Transverse colon (tissue), 4 donors: ENCODE measurements around the gene CPNE1. TPM values are rescaled to one million over a fixed set of nuclear protein-coding genes. Genes with fewer than 3 reads are reported as not detected.

Experiments
- DNase-seq: peaks from one replicate; pipeline ENCODE4 v3.0.0-alpha.2; 2019
- H3K27ac ChIP-seq, 4 donors: fragments of 200-600 bp; sonication (generic); 2 replicates each; pipeline ENCODE4 v1.5.1; 2016 to 2018; ENCODE audit warnings: inconsistent platforms in 4 of 4
- H3K27me3 ChIP-seq: fragments of 200-600 bp; sonication (generic); 2 replicates; pipeline ENCODE4 v1.5.1; 2017; ENCODE audit warnings: inconsistent platforms
- H3K36me3 ChIP-seq, 4 donors: fragments of 200-600 bp; sonication (generic); 2 replicates each; pipeline ENCODE4 v1.5.1; 2017 to 2019; ENCODE audit warnings: inconsistent platforms in 4 of 4
- H3K4me1 ChIP-seq, 4 donors: fragments of 200-600 bp; sonication (generic); 2 replicates each; pipeline ENCODE4 v1.5.1; 2017 to 2020; ENCODE audit warnings: inconsistent platforms in 4 of 4
- H3K4me3 ChIP-seq, 4 donors: fragments of 200-600 bp; sonication (generic); 1 replicate in 1 of 4; 2 replicates in 3 of 4; pipeline versions ENCODE4 v1.5.1 to v1.6.1; 2017 to 2019; ENCODE audit warnings: inconsistent platforms in 4 of 4
- H3K9me3 ChIP-seq, 2 donors: fragments of 200-600 bp; sonication (generic); 2 replicates each; pipeline ENCODE4 v1.5.1; 2017 to 2019; ENCODE audit warnings: inconsistent platforms in 2 of 2
- EP300 ChIP-seq: sonication (generic); formaldehyde crosslinking; IDR thresholded peaks from one replicate; pipeline ENCODE4 v1.6.1; 2017; ENCODE audit warnings: antibody characterized with exemption, low read depth
- POLR2A ChIP-seq: fragments of 450-650 bp; IDR thresholded peaks from one replicate; pipeline ENCODE4 v1.6.1; 2016; ENCODE audit warnings: antibody characterized with exemption, mild to moderate bottlenecking, moderate library complexity
- POLR2AphosphoS5 ChIP-seq, 3 donors: sonication (generic); formaldehyde crosslinking; IDR thresholded peaks; one replicate each; pipeline ENCODE4 v1.6.1; 2016; ENCODE audit warnings: antibody characterized with exemption in 3 of 3
- WGBS, 2 donors: methylation state at CpG; one replicate each; pipeline ENCODE4 v1.1.5; 2018; ENCODE audit warnings: low coverage in 1 of 2; 5-methylcytosine and 5-hydroxymethylcytosine counted together
- in situ Hi-C, 4 donors: fragments of 200-750 bp; cut with MboI; loops; one replicate each; pipeline versions ENCODE4 v1.15.0 to v1.15.1; 2017; ENCODE audit warnings: low sequenced_read_pairs in 3 of 4, low pct_ligation_motif_present in 1 of 4, low pct_unique_long_range_greater_than_20kb in 1 of 4
- intact Hi-C: fragments of 100-400 bp; cut with DNase I; formaldehyde crosslinking; loops from one replicate; pipeline ENCODE4 v1.15.1; 2023; ENCODE audit warnings: low total_unique reads
- total RNA-seq, 4 donors: library from RNA; depleted of rRNA; stranded (reverse); fragments of >200 nt; gene quantifications; one replicate each; pipeline ENCODE4 v1.1.0, GENCODE V29; 2016
- TF ChIP-seq, protein P1 (sequence below), 5 experiments: fragments of 200-600 bp in 3 of 5; fragments of 450-650 bp in 2 of 5; sonication (generic) in 3 of 5; IDR thresholded peaks; 1 replicate in 2 of 5; 2 replicates in 3 of 5; pipeline ENCODE4 v1.5.1; 2016 to 2017; ENCODE audit warnings: antibody characterized with exemption in 5 of 5, inconsistent platforms in 3 of 5, mild to moderate bottlenecking in 2 of 5, moderate library complexity in 1 of 5

The CPNE1 gene
- total RNA-seq, 4 donors from 2014 or later = 67.7 to 225 (median 132) TPM

GRCh38 chr20:35653430-35653734 is 11.3 kb downstream of the CPNE1 start:
- DNase-seq = no peak
- no peak overlapping the region for H3K4me3 ChIP-seq
- H3K4me1 ChIP-seq = peaks cover 5 to 68% (median 34%) of the 10 kb centered on the region in 4 donors
- intact Hi-C loops = no loop called here
- no peaks in the 10 kb centered on the region for H3K9me3 ChIP-seq
- 95% methylated on average over 3 of the region's 3 CpGs; no CpG with 5 or more reads in 1 of the 2 donors for WGBS, 2 donors
- H3K27ac ChIP-seq = no peak overlapping the region
- in situ Hi-C loops = no loop called here
- no peaks in the 10 kb centered on the region for H3K27me3 ChIP-seq
- TF ChIP-seq, protein P1, sequence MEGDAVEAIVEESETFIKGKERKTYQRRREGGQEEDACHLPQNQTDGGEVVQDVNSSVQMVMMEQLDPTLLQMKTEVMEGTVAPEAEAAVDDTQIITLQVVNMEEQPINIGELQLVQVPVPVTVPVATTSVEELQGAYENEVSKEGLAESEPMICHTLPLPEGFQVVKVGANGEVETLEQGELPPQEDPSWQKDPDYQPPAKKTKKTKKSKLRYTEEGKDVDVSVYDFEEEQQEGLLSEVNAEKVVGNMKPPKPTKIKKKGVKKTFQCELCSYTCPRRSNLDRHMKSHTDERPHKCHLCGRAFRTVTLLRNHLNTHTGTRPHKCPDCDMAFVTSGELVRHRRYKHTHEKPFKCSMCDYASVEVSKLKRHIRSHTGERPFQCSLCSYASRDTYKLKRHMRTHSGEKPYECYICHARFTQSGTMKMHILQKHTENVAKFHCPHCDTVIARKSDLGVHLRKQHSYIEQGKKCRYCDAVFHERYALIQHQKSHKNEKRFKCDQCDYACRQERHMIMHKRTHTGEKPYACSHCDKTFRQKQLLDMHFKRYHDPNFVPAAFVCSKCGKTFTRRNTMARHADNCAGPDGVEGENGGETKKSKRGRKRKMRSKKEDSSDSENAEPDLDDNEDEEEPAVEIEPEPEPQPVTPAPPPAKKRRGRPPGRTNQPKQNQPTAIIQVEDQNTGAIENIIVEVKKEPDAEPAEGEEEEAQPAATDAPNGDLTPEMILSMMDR (IDR thresholded peaks at IDR 0.05) = no peak
- TF ChIP-seq EP300 = no peak
- TF ChIP-seq POLR2A = no peak
- TF ChIP-seq POLR2AphosphoS5 (IDR thresholded peaks at IDR 0.05) = no peak
- peaks cover 0 to 21% (median 8%) of the 10 kb centered on the region in 4 donors for H3K36me3 ChIP-seq

- peaks cover 0 to 21% (median 8%) of the 10 kb centered on the region in 4 donors for H3K36me3 ChIP-seq
- no peak for TF ChIP-seq POLR2AphosphoS5 (IDR thresholded peaks at IDR 0.05)
- no peak for TF ChIP-seq EP300
- no peak for TF ChIP-seq POLR2A
- TF ChIP-seq, protein P1 (IDR thresholded peaks at IDR 0.05) = no peak
- in situ Hi-C loops = no loop called here
- WGBS, 2 donors = 98% methylated on average over 13 of the region's 13 CpGs; no CpG with 5 or more reads in 1 of the 2 donors
- no peak overlapping the region for H3K27ac ChIP-seq
- H3K27me3 ChIP-seq = no peaks in the 10 kb centered on the region
- intact Hi-C loops = no loop called here
- peaks cover 5 to 68% (median 32%) of the 10 kb centered on the region in 4 donors for H3K4me1 ChIP-seq
- H3K9me3 ChIP-seq = no peaks in the 10 kb centered on the region
- no peak for DNase-seq
- no peak overlapping the region for H3K4me3 ChIP-seq
Measured at GRCh38 chr20:35652641-35653429, 11.9 kb downstream of the CPNE1 start.

GRCh38 chr20:35651958-35652357 is 12.7 kb downstream of the CPNE1 start:
- Histone ChIP-seq H3K36me3 (peaks cover 0 to 21% (median 8%) of the 10 kb centered on the region in 4 donors), H3K27me3 (no peaks in the 10 kb centered on the region), H3K27ac (no peak overlapping the region), H3K9me3 (no peaks in the 10 kb centered on the region), H3K4me3 (no peak overlapping the region), H3K4me1 (peaks cover 0 to 60% (median 23%) of the 10 kb centered on the region in 4 donors)
- in situ Hi-C loops (no loop called here), intact Hi-C loops (no loop called here)
- TF ChIP-seq POLR2AphosphoS5 (IDR thresholded peaks at IDR 0.05) (no peak), EP300 (no peak), POLR2A (no peak)
- TF ChIP-seq, protein P1 (IDR thresholded peaks at IDR 0.05) = no peak
- DNase-seq = no peak

GRCh38 chr20:35650632-35651031 is 14.1 kb downstream of the CPNE1 start:
- Histone ChIP-seq H3K27me3 (no peaks in the 10 kb centered on the region), H3K9me3 (no peaks in the 10 kb centered on the region), H3K27ac (peak overlapping the region in 2 of 4 donors; percentile 14 to 23), H3K36me3 (peaks cover 0 to 21% (median 8%) of the 10 kb centered on the region in 4 donors), H3K4me1 (peaks cover 0 to 47% (median 17%) of the 10 kb centered on the region in 4 donors), H3K4me3 (no peak overlapping the region)
- TF ChIP-seq, protein P1 (IDR thresholded peaks at IDR 0.05) = no peak
- no peak for TF ChIP-seq EP300
- TF ChIP-seq POLR2AphosphoS5 (IDR thresholded peaks at IDR 0.05) = no peak
- 78 to 79% methylated on average over 3 of the region's 3 CpGs for WGBS, 2 donors
- intact Hi-C loops = no loop called here
- in situ Hi-C loops = no loop called here
- no peak for DNase-seq
